A549 (cell line): ENCODE results near the gene NRARP. TPM values are rescaled to one million over a fixed set of nuclear protein-coding genes. Genes with fewer than 3 reads are reported as not detected.

Source experiments
- ATAC-seq, 2 experiments: fragments of 200-7000 bp in 1 of 2; fragments of >200 bp in 1 of 2; cut with Nextera tagmentation in 1 of 2; cut with Tn5 transposase in 1 of 2; 3 replicates each; pipeline versions ENCODE4 v1.8.0 to v1.9.1; 2018 to 2020; ENCODE audit warnings: mild to moderate bottlenecking in 1 of 2, moderate library complexity in 1 of 2
- CTCF ChIA-PET: fragments of 300-600 bp; sonication (Branson Sonifier 250); formaldehyde crosslinking; extraction: SDS; loops from one replicate; lab custom pipeline; 2021; ENCODE audit warnings: antibody characterized with exemption, inconsistent platforms; lab: Yijun Ruan, JAX
- POLR2A ChIA-PET: fragments of 350-600 bp; formaldehyde crosslinking; extraction: SDS; loops from one replicate; lab custom pipeline; 2021; ENCODE audit warnings: antibody characterized with exemption, inconsistent platforms; lab: Yijun Ruan, JAX
- DNase-seq, 2 experiments: peaks; one replicate each; pipeline versions ENCODE4 v3.0.0 to v3.0.0-alpha.2; 2011 to 2016; ENCODE audit warnings: low read depth in 1 of 2, low spot score in 1 of 2
- FAIRE-seq: peaks from 2 replicates; lab custom pipeline; 2011; peaks lifted over from hg19 to GRCh38; lab: Jason Lieb, UNC
- H3K27ac ChIP-seq, 2 experiments: fragments of >200 bp; sonication (Bioruptor Twin); formaldehyde crosslinking; 3 replicates each; pipeline ENCODE4 v1.5.1; 2016 to 2017
- H3K4me1 ChIP-seq: fragments of >200 bp; sonication (Bioruptor Twin); formaldehyde crosslinking; 3 replicates; pipeline ENCODE4 v1.6.1; 2016
- H3K4me2 ChIP-seq: fragments of >200 bp; sonication (Bioruptor Twin); formaldehyde crosslinking; 3 replicates; pipeline ENCODE4 v1.6.1; 2016
- H3K4me3 ChIP-seq: fragments of >200 bp; sonication (Bioruptor Twin); formaldehyde crosslinking; 3 replicates; pipeline ENCODE4 v1.5.1; 2016
- H3K9me3 ChIP-seq: fragments of >200 bp; sonication (Bioruptor Twin); formaldehyde crosslinking; 3 replicates; pipeline ENCODE4 v1.6.1; 2016
- BHLHE40 ChIP-seq: IDR thresholded peaks from 2 replicates; pipeline ENCODE4 v1.6.1; 2012; ENCODE audit warnings: low read depth, low read length, inconsistent platforms
- CBX2 ChIP-seq: fragments of 200-600 bp; sonication (generic); IDR thresholded peaks from 2 replicates; pipeline ENCODE4 v1.6.1; 2016; ENCODE audit warnings: low read depth, mild to moderate bottlenecking, borderline replicate concordance
- CBX8 ChIP-seq: fragments of 200-600 bp; sonication (generic); IDR thresholded peaks from 2 replicates; pipeline ENCODE4 v1.6.1; 2016
- CHD4 ChIP-seq: fragments of 200-600 bp; sonication (generic); IDR thresholded peaks from 2 replicates; pipeline ENCODE4 v1.6.1; 2016; ENCODE audit warnings: antibody characterized with exemption, mild to moderate bottlenecking, borderline replicate concordance
- E2F6 ChIP-seq: IDR thresholded peaks from 2 replicates; pipeline ENCODE4 v1.6.1; 2012; ENCODE audit warnings: low read depth, borderline replicate concordance
- EHF ChIP-seq: fragments of 250-450 bp; sonication (Bioruptor Pico); IDR thresholded peaks from 2 replicates; pipeline ENCODE4 v1.5.0; 2020; ENCODE audit warnings: mild to moderate bottlenecking
- ELK1 ChIP-seq: fragments of 150-350 bp; IDR thresholded peaks from 2 replicates; pipeline ENCODE4 v1.6.1; 2014; ENCODE audit warnings: low read depth, mild to moderate bottlenecking, low read length
- EP300 ChIP-seq, 2 experiments: fragments of >200 bp; sonication (Bioruptor Twin); formaldehyde crosslinking; IDR thresholded peaks; 2 replicates in 1 of 2; 3 replicates in 1 of 2; pipeline ENCODE4 v1.6.1; 2016 to 2017
- ESRRA ChIP-seq: fragments of 150-350 bp; IDR thresholded peaks from 2 replicates; pipeline ENCODE4 v1.6.1; 2014; ENCODE audit warnings: mild to moderate bottlenecking, low read length, borderline replicate concordance
- FOSL2 ChIP-seq, 2 experiments: fragments of 450-650 bp in 1 of 2; fragments of >200 bp in 1 of 2; sonication (Bioruptor Twin) in 1 of 2; formaldehyde crosslinking; IDR thresholded peaks; 2 replicates each; pipeline versions ENCODE4 v1.5.0 to v1.6.1; 2016 to 2020; ENCODE audit warnings: mild to moderate bottlenecking in 1 of 2, moderate library complexity in 1 of 2
- GATA3 ChIP-seq: IDR thresholded peaks from 2 replicates; pipeline ENCODE4 v1.6.1; 2012; ENCODE audit warnings: borderline replicate concordance
- HMGXB4 ChIP-seq: fragments of 250-450 bp; sonication (Bioruptor Pico); IDR thresholded peaks from 2 replicates; pipeline ENCODE4 v1.5.0; 2021; ENCODE audit warnings: mild to moderate bottlenecking, moderate library complexity, borderline replicate concordance
- KDM5A ChIP-seq: fragments of 200-600 bp; sonication (generic); IDR thresholded peaks from 2 replicates; pipeline ENCODE4 v1.6.1; 2016; ENCODE audit warnings: antibody characterized with exemption, mild to moderate bottlenecking
- MAZ ChIP-seq: fragments of 150-350 bp; IDR thresholded peaks from 2 replicates; pipeline ENCODE4 v1.6.1; 2014; ENCODE audit warnings: antibody characterized with exemption, low read depth, low read length, borderline replicate concordance
- NFE2L2 ChIP-seq: fragments of 150-350 bp; conservative IDR thresholded peaks from 2 replicates; pipeline ENCODE4 v1.6.1; 2014; ENCODE audit warnings: low read length
- POLR2A ChIP-seq: IDR thresholded peaks from 2 replicates; pipeline ENCODE4 v1.6.1; 2012; ENCODE audit warnings: mild to moderate bottlenecking, low read length
- RAD21 ChIP-seq, 2 experiments: fragments of >200 bp in 1 of 2; sonication (Bioruptor Twin) in 1 of 2; formaldehyde crosslinking in 1 of 2; IDR thresholded peaks in 1 of 2; conservative IDR thresholded peaks in 1 of 2; 2 replicates in 1 of 2; 3 replicates in 1 of 2; pipeline ENCODE4 v1.6.1; 2012 to 2018; ENCODE audit warnings: inconsistent platforms in 1 of 2
- RCOR1 ChIP-seq: fragments of 150-350 bp; IDR thresholded peaks from 2 replicates; pipeline ENCODE4 v1.6.1; 2014; ENCODE audit warnings: antibody characterized with exemption, low read length, low read depth
- RFX5 ChIP-seq: fragments of 450-650 bp; IDR thresholded peaks from 2 replicates; pipeline ENCODE4 v1.7.1; 2014; ENCODE audit warnings: antibody characterized with exemption, mild to moderate bottlenecking, moderate library complexity
- SMC3 ChIP-seq: fragments of >200 bp; sonication (Bioruptor Twin); formaldehyde crosslinking; IDR thresholded peaks from 3 replicates; pipeline ENCODE4 v1.6.1; 2018; ENCODE audit warnings: inconsistent platforms
- SREBF2 ChIP-seq: fragments of 450-650 bp; IDR thresholded peaks from 2 replicates; pipeline ENCODE4 v1.6.1; 2014; ENCODE audit warnings: mild to moderate bottlenecking, moderate library complexity
- TFCP2L1 ChIP-seq: fragments of 250-450 bp; sonication (Bioruptor Pico); IDR thresholded peaks from 2 replicates; pipeline ENCODE4 v1.5.0; 2021; ENCODE audit warnings: mild to moderate bottlenecking
- ZC3H11A ChIP-seq: fragments of 450-650 bp; IDR thresholded peaks from 2 replicates; pipeline ENCODE4 v1.6.1; 2014; ENCODE audit warnings: antibody characterized with exemption, mild to moderate bottlenecking
- ZFP36 ChIP-seq: fragments of 450-650 bp; IDR thresholded peaks from 2 replicates; pipeline ENCODE4 v1.6.1; 2014; ENCODE audit warnings: borderline replicate concordance; ENCODE audit not compliant: partially characterized antibody
- ZSCAN20 ChIP-seq: fragments of 250-450 bp; sonication (Bioruptor Pico); IDR thresholded peaks from 2 replicates; pipeline ENCODE4 v1.8.0; 2022; ENCODE audit warnings: mild to moderate bottlenecking, moderate library complexity
- WGBS: methylation state at CpG from one replicate; pipeline ENCODE4 v1.1.6; 2017; ENCODE audit errors: missing lambda C conversion rate; 5-methylcytosine and 5-hydroxymethylcytosine counted together
- polyA plus RNA-seq, 4 experiments: library from polyadenylated mRNA; depleted of rRNA in 3 of 4; stranded (reverse); fragments of >200 nt; fragmentation: RNase III in 1 of 4; extraction: RNeasy Plus Mini Kit Qiagen cat#74134 plus additional on column Dnase treatment in 1 of 4; gene quantifications; 2 replicates in 3 of 4; 3 replicates in 1 of 4; pipeline ENCODE4 v1.2.3, GENCODE V29; 2011 to 2017
- TF ChIP-seq, protein P1 (sequence below): fragments of >200 bp; sonication (Bioruptor Twin); formaldehyde crosslinking; IDR thresholded peaks from 3 replicates; pipeline ENCODE4 v1.6.1; 2016

Gene NRARP
- polyA plus RNA-seq, 2 of the 4 experiments (the other 2 are of a cell fraction): 1.3 to 5.1 TPM

DNA sequence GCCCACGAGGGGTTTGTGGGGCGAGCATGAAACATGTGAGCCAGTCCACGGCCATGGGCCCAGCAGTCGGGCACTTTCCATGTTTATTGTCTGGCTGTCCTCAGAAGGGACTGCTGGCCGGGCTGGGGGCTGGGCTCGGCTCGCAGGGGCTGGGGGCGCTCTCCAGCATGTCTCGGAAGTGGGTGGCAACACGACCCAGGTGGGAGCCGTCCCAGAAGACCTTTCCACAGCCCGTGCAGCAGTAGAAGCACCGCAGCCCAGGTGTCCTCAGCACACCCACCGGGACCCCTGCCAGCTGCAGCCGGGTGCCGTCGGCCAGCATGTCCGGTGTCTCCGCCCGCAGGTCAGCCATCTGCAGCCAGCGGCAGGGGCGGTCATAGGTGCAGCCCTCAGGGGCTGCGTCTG, 4.8 kb upstream of the NRARP start:
- H3K4me2 ChIP-seq: no peak overlapping the region
- ChIA-PET CTCF (interaction anchor here (1.5 kb wide), 1 partner anchor 12 kb away, joined by 3 read pairs; no protein-coding TSS in a partner anchor), POLR2A (interaction anchor here (0.9 kb wide), 1 partner anchor 106 kb away, joined by 3 read pairs; the partner anchor contains the start of gene TPRN)
- TF ChIP-seq EP300 (IDR thresholded peaks at IDR 0.05) (no peak), GATA3 (no peak), E2F6 (no peak), POLR2A (no peak), RCOR1 (no peak), NFE2L2 (no peak), CHD4 (no peak), SREBF2 (no peak), CBX2 (no peak), RFX5 (no peak), CBX8 (no peak), HMGXB4 (CRISPR knock-in tag) (no peak), BHLHE40 (no peak), FOSL2 (IDR thresholded peaks at IDR 0.05) (no peak), FOSL2 (CRISPR knock-in tag; IDR thresholded peaks at IDR 0.05) (no peak), ZSCAN20 (CRISPR knock-in tag) (no peak), EHF (CRISPR knock-in tag) (no peak), SMC3 (no peak), KDM5A (no peak), ESRRA (no peak), ZC3H11A (no peak)
- no peak for DNase-seq
- H3K9me3 ChIP-seq: no peaks in the 10 kb centered on the region
- FAIRE-seq: no peak
- peaks cover 23% of the 10 kb centered on the region; the same call in 2 of the 3 replicates for H3K4me1 ChIP-seq
- H3K27ac ChIP-seq: no peak overlapping the region
- no peak for ATAC-seq
- WGBS: 89% methylated on average over 9 of the region's 23 CpGs
- H3K4me3 ChIP-seq: no peak overlapping the region

- 87% methylated on average over 18 of the region's 30 CpGs for WGBS
- POLR2A ChIA-PET: interaction anchor here (0.9 kb wide), 1 partner anchor 105 kb away, joined by 3 read pairs; the partner anchor contains the start of gene TPRN
- no peak for ATAC-seq
These were observed 4.2 kb upstream of the NRARP start for GRCh38 chr9:137306066-137306849.

More at GRCh38 chr9:137306066-137306849, 4.2 kb upstream of the NRARP start:
- Histone ChIP-seq H3K4me3 (no peak overlapping the region), H3K4me1 (peaks cover 21% of the 10 kb centered on the region), H3K27ac (peak overlapping the region in 1 of 2 experiments; percentile 30; a peak in 3 of 6 replicates), H3K4me2 (no peak overlapping the region), H3K9me3 (no peaks in the 10 kb centered on the region)
- CTCF ChIA-PET: interaction anchor here (1.1 kb wide), 1 partner anchor 116 kb away, joined by 4 read pairs; the partner anchor contains the start of genes EXD3 and NOXA1
- FAIRE-seq (no peak), DNase-seq (no peak)
- TF ChIP-seq MAZ: no peak
- no peak for TF ChIP-seq POLR2A
- TF ChIP-seq GATA3: no peak
- no peak for TF ChIP-seq RAD21 (conservative IDR thresholded peaks at IDR 0.05 in 1 of 2, IDR thresholded peaks at IDR 0.05 in 1 of 2)
- no peak for TF ChIP-seq CBX8
- no peak for TF ChIP-seq ELK1
- no peak for TF ChIP-seq CHD4
- no peak for TF ChIP-seq CBX2
- no peak for TF ChIP-seq ZC3H11A
- TF ChIP-seq ZFP36: no peak
- TF ChIP-seq, protein P1, sequence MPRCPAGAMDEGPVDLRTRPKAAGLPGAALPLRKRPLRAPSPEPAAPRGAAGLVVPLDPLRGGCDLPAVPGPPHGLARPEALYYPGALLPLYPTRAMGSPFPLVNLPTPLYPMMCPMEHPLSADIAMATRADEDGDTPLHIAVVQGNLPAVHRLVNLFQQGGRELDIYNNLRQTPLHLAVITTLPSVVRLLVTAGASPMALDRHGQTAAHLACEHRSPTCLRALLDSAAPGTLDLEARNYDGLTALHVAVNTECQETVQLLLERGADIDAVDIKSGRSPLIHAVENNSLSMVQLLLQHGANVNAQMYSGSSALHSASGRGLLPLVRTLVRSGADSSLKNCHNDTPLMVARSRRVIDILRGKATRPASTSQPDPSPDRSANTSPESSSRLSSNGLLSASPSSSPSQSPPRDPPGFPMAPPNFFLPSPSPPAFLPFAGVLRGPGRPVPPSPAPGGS: no peak
- TF ChIP-seq TFCP2L1 (CRISPR knock-in tag): no peak
- no peak for TF ChIP-seq FOSL2 (IDR thresholded peaks at IDR 0.05)
- TF ChIP-seq FOSL2 (CRISPR knock-in tag; IDR thresholded peaks at IDR 0.05): no peak
